Testis (tissue), 2 donors: ENCODE results near the gene MYO9B.

Source experiments
- POLR2A ChIP-seq: fragments of 450-650 bp; IDR thresholded peaks from one replicate; pipeline ENCODE4 v1.6.1; 2017; ENCODE audit warnings: antibody characterized with exemption, mild to moderate bottlenecking, moderate library complexity
- TF ChIP-seq, protein P1 (sequence below), 3 experiments: fragments of 450-650 bp in 2 of 3; fragments of 200-600 bp in 1 of 3; sonication (generic) in 1 of 3; IDR thresholded peaks; one replicate each; pipeline ENCODE4 v1.5.1; 2016 to 2019; ENCODE audit warnings: antibody characterized with exemption in 3 of 3, mild to moderate bottlenecking in 2 of 3, moderate library complexity in 1 of 3

DNA sequence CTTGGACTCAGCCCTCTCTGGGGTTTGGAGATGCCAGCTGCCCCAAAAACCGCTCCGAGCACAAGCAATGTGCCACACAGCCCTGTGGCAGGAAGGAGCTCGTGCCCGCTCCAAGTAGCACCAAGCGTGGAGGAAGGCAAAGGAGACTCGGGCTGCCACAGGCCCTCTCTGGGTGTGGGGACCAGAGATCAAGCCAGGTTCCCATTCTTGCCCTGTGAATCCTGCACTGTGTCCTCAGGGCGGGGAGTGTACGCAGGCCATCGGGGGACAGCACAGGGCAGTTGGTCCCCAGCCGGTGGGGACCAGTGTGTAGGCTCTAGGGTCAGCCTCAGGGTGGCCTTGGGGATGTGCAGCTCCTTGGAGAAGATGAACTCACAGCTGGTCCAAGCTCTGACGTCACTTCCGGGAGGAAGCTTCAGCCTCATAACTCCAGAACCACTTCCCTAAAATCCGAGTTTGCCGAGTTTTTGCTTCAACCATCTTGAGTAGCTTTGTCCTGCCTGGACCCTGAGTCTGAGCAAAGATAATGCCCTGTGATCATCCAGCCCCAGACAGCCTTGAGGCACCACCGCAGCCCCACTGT, 39.6 kb upstream of the MYO9B start:
- no peak for TF ChIP-seq POLR2A
- TF ChIP-seq, protein P1, sequence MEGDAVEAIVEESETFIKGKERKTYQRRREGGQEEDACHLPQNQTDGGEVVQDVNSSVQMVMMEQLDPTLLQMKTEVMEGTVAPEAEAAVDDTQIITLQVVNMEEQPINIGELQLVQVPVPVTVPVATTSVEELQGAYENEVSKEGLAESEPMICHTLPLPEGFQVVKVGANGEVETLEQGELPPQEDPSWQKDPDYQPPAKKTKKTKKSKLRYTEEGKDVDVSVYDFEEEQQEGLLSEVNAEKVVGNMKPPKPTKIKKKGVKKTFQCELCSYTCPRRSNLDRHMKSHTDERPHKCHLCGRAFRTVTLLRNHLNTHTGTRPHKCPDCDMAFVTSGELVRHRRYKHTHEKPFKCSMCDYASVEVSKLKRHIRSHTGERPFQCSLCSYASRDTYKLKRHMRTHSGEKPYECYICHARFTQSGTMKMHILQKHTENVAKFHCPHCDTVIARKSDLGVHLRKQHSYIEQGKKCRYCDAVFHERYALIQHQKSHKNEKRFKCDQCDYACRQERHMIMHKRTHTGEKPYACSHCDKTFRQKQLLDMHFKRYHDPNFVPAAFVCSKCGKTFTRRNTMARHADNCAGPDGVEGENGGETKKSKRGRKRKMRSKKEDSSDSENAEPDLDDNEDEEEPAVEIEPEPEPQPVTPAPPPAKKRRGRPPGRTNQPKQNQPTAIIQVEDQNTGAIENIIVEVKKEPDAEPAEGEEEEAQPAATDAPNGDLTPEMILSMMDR (IDR thresholded peaks at IDR 0.05): no peak
